Measurements from ENCODE around the gene INPP5D. TPM values are rescaled to one million over a fixed set of nuclear protein-coding genes. Genes with fewer than 3 reads are reported as not detected.
"Not testable (repeated sequence)": the region's sequence is repeated elsewhere in the genome, so short reads cannot be mapped to it uniquely, and the experiment has no call there.

INPP5D gene
- polyA plus RNA-seq, 1 of the 3 experiments (the other 2 are of a cell fraction): 1.3 TPM

GRCh38 chr2:233199870-233200269 is 139.7 kb downstream of the INPP5D start:
- Histone ChIP-seq H3K9ac (no peak overlapping the region), H3K4me1 (ENCODE audit: control insufficient read depth in 1 of 2, insufficient read depth in 2 of 2, low read depth in 1 of 2, low read length in 1 of 2) (no peaks in the 10 kb centered on the region), H4K20me1 (ENCODE audit: insufficient read depth) (no peaks in the 10 kb centered on the region), H3K27me3 (ENCODE audit: insufficient read depth) (no peaks in the 10 kb centered on the region; the same call in 1 of the 2 replicates), H3K4me3 (ENCODE audit: low read depth in 2 of 2, low read length in 1 of 2) (no peak overlapping the region), H3K36me3 (replicated peaks in 1 of 2; ENCODE audit: control insufficient read depth in 1 of 2, insufficient read depth in 2 of 2, low read length in 1 of 2) (no peaks in the 10 kb centered on the region), H3K79me2 (ENCODE audit: insufficient read depth) (no peaks in the 10 kb centered on the region), H3K9me2 (no peaks in the 10 kb centered on the region), H3F3A (replicated peaks; ENCODE audit: insufficient read depth) (no peaks in the 10 kb centered on the region), H2AFZ (ENCODE audit: low read depth) (no peak overlapping the region), H3K9me3 (no peaks in the 10 kb centered on the region), H3K27ac (ENCODE audit: low read depth in 2 of 2, low read length in 1 of 2) (no peak overlapping the region), H3K4me2 (no peak overlapping the region)
- ChIA-PET POLR2A (no interaction called here), CTCF (interaction anchor here (0.9 to 1.2 kb wide), 3 partner anchors 11 to 51 kb away, joined by 3 read pairs; partner anchors contain the start of gene ATG16L1)
- 70% methylated on average over 8 of the region's 10 CpGs for WGBS (ENCODE audit: low lambda C conversion rate)
- TF ChIP-seq MXI1 (IDR thresholded peaks at IDR 0.05; ENCODE audit: low read depth, low read length): no peak
- no peak for TF ChIP-seq RXRA (IDR thresholded peaks at IDR 0.05; ENCODE audit: borderline replicate concordance, low read depth)
- TF ChIP-seq MAX (IDR thresholded peaks at IDR 0.05; ENCODE audit: low read depth): no peak
- no peak for TF ChIP-seq TCF12 (IDR thresholded peaks at IDR 0.05)
- no peak for TF ChIP-seq CTCF (IDR thresholded peaks at IDR 0.05)
- TF ChIP-seq NFIC (IDR thresholded peaks at IDR 0.05; ENCODE audit: borderline replicate concordance): no peak
- no peak for TF ChIP-seq USF1 (IDR thresholded peaks at IDR 0.05; ENCODE audit: borderline replicate concordance, low read depth)
- no peak for TF ChIP-seq REST (IDR thresholded peaks at IDR 0.05; ENCODE audit: low read depth, low read length)
- no peak for TF ChIP-seq EP300 (IDR thresholded peaks at IDR 0.05; ENCODE audit: borderline replicate concordance in 1 of 2, low read depth in 1 of 2, low read length in 1 of 2)
- no peak for TF ChIP-seq USF2 (IDR thresholded peaks at IDR 0.05; ENCODE audit: borderline replicate concordance, low read depth, low read length)
- TF ChIP-seq RCOR1 (IDR thresholded peaks at IDR 0.05; ENCODE audit: low read length): no peak
- TF ChIP-seq FOXM1 (IDR thresholded peaks at IDR 0.05; ENCODE audit: low read depth): no peak
- no peak for TF ChIP-seq SMC3 (IDR thresholded peaks at IDR 0.05; ENCODE audit: low read depth, low read length)
- no peak for TF ChIP-seq FOXJ3 (CRISPR knock-in tag; IDR thresholded peaks at IDR 0.05)
- TF ChIP-seq SIN3A (IDR thresholded peaks at IDR 0.05; ENCODE audit: borderline replicate concordance, low read depth, low read length): no peak
- no peak for TF ChIP-seq PBX3 (IDR thresholded peaks at IDR 0.05)
- no peak for TF ChIP-seq IRF3 (IDR thresholded peaks at IDR 0.05; ENCODE audit: low read depth, low read length)
- no peak for TF ChIP-seq TAF1 (IDR thresholded peaks at IDR 0.05; ENCODE audit: borderline replicate concordance, low read depth, low read length)
- no peak for TF ChIP-seq YY1 (IDR thresholded peaks at IDR 0.05; ENCODE audit: low read depth)
- no peak for DNase-seq

GRCh38 chr2:233200790-233201189 is 140.6 kb downstream of the INPP5D start:
- DNase-seq; H3K9ac ChIP-seq; H3K9me2 ChIP-seq; H3K9me3 ChIP-seq; H4K20me1 ChIP-seq (ENCODE audit: insufficient read depth); H3K4me3 ChIP-seq (ENCODE audit: low read depth in 2 of 2, low read length in 1 of 2); H3K27me3 ChIP-seq (ENCODE audit: insufficient read depth); H3K79me2 ChIP-seq (ENCODE audit: insufficient read depth); H3K4me1 ChIP-seq (ENCODE audit: control insufficient read depth in 1 of 2, insufficient read depth in 2 of 2, low read depth in 1 of 2, low read length in 1 of 2); H3K4me2 ChIP-seq; H3K27ac ChIP-seq (ENCODE audit: low read depth in 2 of 2, low read length in 1 of 2); H2AFZ ChIP-seq (ENCODE audit: low read depth); POLR2A ChIA-PET; H3K36me3 ChIP-seq (replicated peaks in 1 of 2; ENCODE audit: control insufficient read depth in 1 of 2, insufficient read depth in 2 of 2, low read length in 1 of 2); H3F3A ChIP-seq (replicated peaks; ENCODE audit: insufficient read depth): not testable (repeated sequence)
- WGBS (ENCODE audit: low lambda C conversion rate): 95% methylated on average over 5 of the region's 5 CpGs
- CTCF ChIA-PET: interaction anchor here (1.1 kb wide), 1 partner anchor 12 kb away, joined by 3 read pairs; no protein-coding TSS in a partner anchor
